MG63 (cell line): ENCODE data around the gene CHN1. TPM values are rescaled to one million over a fixed set of nuclear protein-coding genes. Genes with fewer than 3 reads are reported as not detected.
A peak's percentile ranks its signal among the peaks of the same experiment; 100 is the strongest.

Experiments used
- DNase-seq: peaks from one replicate; pipeline ENCODE4 v3.0.0-alpha.2; 2020
- H3K27me3 ChIP-seq: fragments of 250-450 bp; sonication (Bioruptor Pico); 2 replicates; pipeline ENCODE4 v1.5.1; 2020; ENCODE audit warnings: mild to moderate bottlenecking, moderate library complexity
- H3K36me3 ChIP-seq: fragments of 250-450 bp; sonication (Bioruptor Pico); 2 replicates; pipeline ENCODE4 v1.5.1; 2020; ENCODE audit warnings: mild to moderate bottlenecking, moderate library complexity
- H3K4me3 ChIP-seq: fragments of 250-450 bp; sonication (Bioruptor Pico); 2 replicates; pipeline ENCODE4 v1.5.1; 2020; ENCODE audit warnings: mild to moderate bottlenecking, moderate library complexity
- H3K9me3 ChIP-seq: fragments of 250-450 bp; sonication (Bioruptor Pico); 2 replicates; pipeline ENCODE4 v1.5.1; 2020; ENCODE audit warnings: mild to moderate bottlenecking, moderate library complexity
- total RNA-seq: library from RNA; depleted of rRNA; stranded (reverse); fragments of >200 nt; shearing (Covaris generic); gene quantifications from 2 replicates; pipeline ENCODE4 v1.2.3, GENCODE V29; 2014; ENCODE audit warnings: low replicate concordance

CHN1 gene
- total RNA-seq, 1 experiment from 2014 or later: 6.4 TPM

GRCh38 chr2:174765576-174765975 is 239.6 kb downstream of the CHN1 start:
- H3K27me3 ChIP-seq: no peaks in the 10 kb centered on the region
- no peaks in the 10 kb centered on the region for H3K9me3 ChIP-seq
- H3K36me3 ChIP-seq: no peaks in the 10 kb centered on the region
- no peak for DNase-seq
- no peak overlapping the region for H3K4me3 ChIP-seq

GRCh38 chr2:174764280-174765255 is 240.6 kb downstream of the CHN1 start, which contains the start of gene CHRNA1:
TSS of gene CHRNA1 (minus strand) at chr2:174764472. CDS start at chr2:174764394, 78 bp downstream.
- DNase-seq: no peak
- H3K9me3 ChIP-seq: no peaks in the 10 kb centered on the region
- H3K36me3 ChIP-seq: no peaks in the 10 kb centered on the region
- no peak within 1 kb of the TSS for H3K4me3 ChIP-seq
- no peaks in the 10 kb centered on the region for H3K27me3 ChIP-seq

- no peak for DNase-seq
- Histone ChIP-seq H3K27me3 (no peaks in the 10 kb centered on the region), H3K9me3 (no peaks in the 10 kb centered on the region), H3K4me3 (no peak overlapping the region), H3K36me3 (no peaks in the 10 kb centered on the region)
Observed at GRCh38 chr2:174763780-174764179, 241.4 kb downstream of the CHN1 start.

GRCh38 chr2:174762464-174762863 is 242.7 kb downstream of the CHN1 start:
- H3K27me3 ChIP-seq: no peaks in the 10 kb centered on the region
- H3K9me3 ChIP-seq: no peaks in the 10 kb centered on the region
- no peaks in the 10 kb centered on the region for H3K36me3 ChIP-seq
- H3K4me3 ChIP-seq: no peak overlapping the region
- DNase-seq: no peak

- no peak for DNase-seq
- no peak overlapping the region for H3K4me3 ChIP-seq
- H3K9me3 ChIP-seq: no peaks in the 10 kb centered on the region
- H3K36me3 ChIP-seq: no peaks in the 10 kb centered on the region
- no peaks in the 10 kb centered on the region for H3K27me3 ChIP-seq
Observed at GRCh38 chr2:174761837-174762236, 243.3 kb downstream of the CHN1 start.

- Histone ChIP-seq H3K4me3 (no peak overlapping the region), H3K9me3 (no peaks in the 10 kb centered on the region), H3K36me3 (no peaks in the 10 kb centered on the region), H3K27me3 (no peaks in the 10 kb centered on the region)
- no peak for DNase-seq
Observed at GRCh38 chr2:174760845-174761473, 244.2 kb downstream of the CHN1 start.

GRCh38 chr2:174759381-174760065 is 245.7 kb downstream of the CHN1 start:
- Histone ChIP-seq H3K36me3 (no peaks in the 10 kb centered on the region), H3K27me3 (no peaks in the 10 kb centered on the region), H3K9me3 (no peaks in the 10 kb centered on the region), H3K4me3 (no peak overlapping the region)
- DNase-seq: no peak

GRCh38 chr2:174756743-174757142 is 248.4 kb downstream of the CHN1 start:
- Histone ChIP-seq H3K4me3 (no peak overlapping the region), H3K27me3 (no peaks in the 10 kb centered on the region), H3K9me3 (no peaks in the 10 kb centered on the region), H3K36me3 (no peaks in the 10 kb centered on the region)
- no peak for DNase-seq

- Histone ChIP-seq H3K36me3 (no peaks in the 10 kb centered on the region), H3K9me3 (no peaks in the 10 kb centered on the region), H3K4me3 (no peak overlapping the region), H3K27me3 (no peaks in the 10 kb centered on the region; the same call in 1 of the 2 replicates)
- no peak for DNase-seq
Observed at GRCh38 chr2:174753038-174753633, 252.0 kb downstream of the CHN1 start.

- Histone ChIP-seq H3K9me3 (no peaks in the 10 kb centered on the region), H3K36me3 (no peaks in the 10 kb centered on the region), H3K27me3 (no peaks in the 10 kb centered on the region; the same call in 1 of the 2 replicates), H3K4me3 (no peak overlapping the region)
- DNase-seq: no peak
Observed at GRCh38 chr2:174752403-174753037, 252.7 kb downstream of the CHN1 start.

GRCh38 chr2:174750923-174751441 is 254.2 kb downstream of the CHN1 start:
- Histone ChIP-seq H3K4me3 (no peak overlapping the region), H3K9me3 (no peaks in the 10 kb centered on the region), H3K27me3 (no peaks in the 10 kb centered on the region; the same call in 1 of the 2 replicates), H3K36me3 (no peaks in the 10 kb centered on the region)
- no peak for DNase-seq

- DNase-seq: no peak
- no peaks in the 10 kb centered on the region for H3K36me3 ChIP-seq
- H3K9me3 ChIP-seq: no peaks in the 10 kb centered on the region
- H3K4me3 ChIP-seq: no peak overlapping the region
- H3K27me3 ChIP-seq: no peaks in the 10 kb centered on the region; the same call in 1 of the 2 replicates
Observed at GRCh38 chr2:174749793-174750192, 255.4 kb downstream of the CHN1 start.

- Histone ChIP-seq H3K36me3 (no peaks in the 10 kb centered on the region), H3K4me3 (no peak overlapping the region), H3K27me3 (no peaks in the 10 kb centered on the region; the same call in 1 of the 2 replicates), H3K9me3 (no peaks in the 10 kb centered on the region)
- peak; percentile 30 for DNase-seq
Observed at GRCh38 chr2:174748948-174749347, 256.2 kb downstream of the CHN1 start.
